Hepatocyte (in vitro differentiated cells): Measurements from ENCODE around the gene C11orf54. TPM values are rescaled to one million over a fixed set of nuclear protein-coding genes. Genes with fewer than 3 reads are reported as not detected.

Experiments used
- DNase-seq: peaks from one replicate; pipeline ENCODE4 v3.0.0-alpha.2; 2016; ENCODE audit warnings: low spot score
- H2AFZ ChIP-seq: fragments of 200-600 bp; sonication (generic); 2 replicates; pipeline ENCODE4 v1.6.0; 2016; ENCODE audit warnings: antibody characterized with exemption, mild to moderate bottlenecking
- H3K27ac ChIP-seq: fragments of 200-600 bp; sonication (generic); 2 replicates; pipeline ENCODE4 v1.5.1; 2016; ENCODE audit warnings: mild to moderate bottlenecking
- H3K27me3 ChIP-seq: fragments of 200-600 bp; sonication (generic); 2 replicates; pipeline ENCODE4 v1.6.1; 2016
- H3K36me3 ChIP-seq: fragments of 200-600 bp; sonication (generic); replicated peaks from 2 replicates; pipeline ENCODE4 v1.5.1; 2016; ENCODE audit warnings: low read depth; ENCODE audit not compliant: insufficient read depth
- H3K4me1 ChIP-seq: fragments of 200-600 bp; sonication (generic); 2 replicates; pipeline ENCODE4 v1.5.1; 2016; ENCODE audit warnings: mild to moderate bottlenecking, moderate library complexity; ENCODE audit not compliant: insufficient read depth
- H3K4me2 ChIP-seq: fragments of 200-600 bp; sonication (generic); 2 replicates; pipeline ENCODE4 v1.6.0; 2016
- H3K4me3 ChIP-seq: fragments of 200-600 bp; sonication (generic); 2 replicates; pipeline ENCODE4 v1.5.1; 2016; ENCODE audit warnings: mild to moderate bottlenecking
- H3K79me2 ChIP-seq: fragments of 200-600 bp; sonication (generic); 2 replicates; pipeline ENCODE4 v1.6.0; 2017; ENCODE audit warnings: mild to moderate bottlenecking
- H3K9me2 ChIP-seq: fragments of 200-600 bp; sonication (generic); replicated peaks from 2 replicates; pipeline ENCODE4 v1.6.0; 2017; ENCODE audit warnings: mild to moderate bottlenecking; ENCODE audit not compliant: insufficient read depth
- H3K9me3 ChIP-seq: fragments of 200-600 bp; sonication (generic); 2 replicates; pipeline ENCODE4 v1.5.1; 2016; ENCODE audit warnings: low read depth, mild to moderate bottlenecking
- H4K20me1 ChIP-seq: fragments of 200-600 bp; sonication (generic); 2 replicates; pipeline ENCODE4 v1.6.0; 2016; ENCODE audit warnings: mild to moderate bottlenecking; ENCODE audit not compliant: insufficient read depth, poor library complexity, severe bottlenecking
- CTCF ChIP-seq: fragments of 200-600 bp; sonication (generic); IDR thresholded peaks from 2 replicates; pipeline ENCODE4 v1.5.1; 2016; ENCODE audit warnings: antibody characterized with exemption, mild to moderate bottlenecking; ENCODE audit not compliant: poor library complexity
- EZH2 ChIP-seq: fragments of 200-600 bp; sonication (generic); IDR thresholded peaks from 2 replicates; pipeline ENCODE4 v1.6.1; 2016; ENCODE audit warnings: antibody characterized with exemption, mild to moderate bottlenecking, borderline replicate concordance
- EZH2phosphoT487 ChIP-seq: fragments of 200-600 bp; sonication (generic); IDR thresholded peaks from one replicate; pipeline ENCODE4 v1.6.1; 2018; ENCODE audit warnings: antibody characterized with exemption, mild to moderate bottlenecking, low read depth, moderate library complexity; ENCODE audit not compliant: unreplicated experiment, severe bottlenecking
- WGBS: methylation state at CpG from one replicate; pipeline ENCODE4 v1.1.6; 2016; ENCODE audit warnings: low lambda C conversion rate; ENCODE audit errors: missing lambda C conversion rate; 5-methylcytosine and 5-hydroxymethylcytosine counted together
- polyA plus RNA-seq: library from polyadenylated mRNA; unstranded; fragments of >200 nt; fragmentation: Nextera tagmentation; extraction: Ambion mirVana; gene quantifications from 2 replicates; pipeline ENCODE4 v1.2.1, GENCODE V29; 2016
- total RNA-seq: library from RNA; depleted of rRNA; stranded (reverse); fragments of >200 nt; gene quantifications from 2 replicates; pipeline ENCODE4 v1.2.3, GENCODE V29; 2014

The C11orf54 gene
- total and polyA plus RNA-seq, 2 experiments from 2014 or later: 31.1 to 75.6 TPM

GRCh38 chr11:93737904-93738612, 3.4 kb upstream of the C11orf54 start:
- peaks cover 36% of the 10 kb centered on the region for H3K4me1 ChIP-seq

GRCh38 chr11:93738647-93739081, 2.8 kb upstream of the C11orf54 start:
- H3K27me3 ChIP-seq: no peaks in the 10 kb centered on the region
- peaks cover 78% of the 10 kb centered on the region for H3K79me2 ChIP-seq
- peaks cover 23% of the 10 kb centered on the region for H3K36me3 ChIP-seq
- H3K9me2 ChIP-seq: no peaks in the 10 kb centered on the region
- no peak for DNase-seq
- 40% methylated on average over 6 of the region's 6 CpGs for whole genome bisulfite sequencing
- H3K4me2 ChIP-seq: peak overlapping the region; percentile 75
- H3K27ac ChIP-seq: peak overlapping the region; percentile 97
- peaks cover 36% of the 10 kb centered on the region for H3K4me1 ChIP-seq
- H4K20me1 ChIP-seq: peaks cover 57% of the 10 kb centered on the region
- H3K4me3 ChIP-seq: peak overlapping the region; percentile 45
- no peak overlapping the region for H2AFZ ChIP-seq
- no peaks in the 10 kb centered on the region for H3K9me3 ChIP-seq
- TF ChIP-seq CTCF (no peak), EZH2phosphoT487 (no peak), EZH2 (no peak)

More at GRCh38 chr11:93737904-93738612, 3.4 kb upstream of the C11orf54 start:
- DNase-seq: no peak
- Histone ChIP-seq H3K27ac (peak overlapping the region; percentile 97), H2AFZ (no peak overlapping the region), H3K27me3 (no peaks in the 10 kb centered on the region), H3K9me3 (no peaks in the 10 kb centered on the region), H3K4me2 (peak overlapping the region; percentile 75), H4K20me1 (peaks cover 63% of the 10 kb centered on the region), H3K9me2 (no peaks in the 10 kb centered on the region), H3K36me3 (peaks cover 23% of the 10 kb centered on the region), H3K4me3 (peak overlapping the region; percentile 45), H3K79me2 (peaks cover 74% of the 10 kb centered on the region)
- WGBS: 61% methylated on average over 6 of the region's 6 CpGs
- TF ChIP-seq EZH2phosphoT487 (no peak), CTCF (no peak), EZH2 (no peak)

- Histone ChIP-seq H3K4me1 (peaks cover 39% of the 10 kb centered on the region), H3K4me3 (peak overlapping the region; percentile 45), H3K27me3 (no peaks in the 10 kb centered on the region), H2AFZ (no peak overlapping the region), H3K79me2 (peaks cover 79% of the 10 kb centered on the region), H3K9me2 (no peaks in the 10 kb centered on the region), H3K4me2 (peak overlapping the region; percentile 75), H3K27ac (peak overlapping the region; percentile 97), H3K9me3 (no peaks in the 10 kb centered on the region), H4K20me1 (peaks cover 46% of the 10 kb centered on the region), H3K36me3 (peaks cover 20% of the 10 kb centered on the region)
- TF ChIP-seq EZH2: no peak
- TF ChIP-seq EZH2phosphoT487: no peak
- TF ChIP-seq CTCF: no peak
- WGBS: 3% methylated on average over 18 of the region's 18 CpGs
- peak; percentile 46 for DNase-seq
These were observed 1.3 kb upstream of the C11orf54 start for GRCh38 chr11:93740031-93740729.
